KMS-11 (cell line): ENCODE data around the gene ARID4B.

Source experiments
- H2AFZ ChIP-seq: fragments of 200-600 bp; sonication (generic); 2 replicates; pipeline ENCODE4 v1.6.1; 2016; ENCODE audit warnings: antibody characterized with exemption, mixed run types, low read depth
- H3K27ac ChIP-seq: fragments of 200-600 bp; sonication (generic); 2 replicates; pipeline ENCODE4 v1.6.1; 2016; ENCODE audit warnings: mild to moderate bottlenecking, mixed run types
- H3K27me3 ChIP-seq: fragments of 200-600 bp; sonication (generic); 2 replicates; pipeline ENCODE4 v1.6.1; 2017; ENCODE audit warnings: mild to moderate bottlenecking, low read depth, mixed run types, moderate library complexity; ENCODE audit not compliant: insufficient read depth
- H3K36me3 ChIP-seq: fragments of 200-600 bp; sonication (generic); 2 replicates; pipeline ENCODE4 v1.6.1; 2017; ENCODE audit warnings: mild to moderate bottlenecking, mixed run types; ENCODE audit not compliant: insufficient read depth
- H3K4me1 ChIP-seq: fragments of 200-600 bp; sonication (generic); 2 replicates; pipeline ENCODE4 v1.6.1; 2016; ENCODE audit warnings: mild to moderate bottlenecking, low read depth, mixed run types; ENCODE audit not compliant: poor library complexity, severe bottlenecking
- H3K4me2 ChIP-seq: fragments of 200-600 bp; sonication (generic); 2 replicates; pipeline ENCODE4 v1.7.0; 2016; ENCODE audit warnings: mild to moderate bottlenecking, mixed run types
- H3K4me3 ChIP-seq: fragments of 200-600 bp; sonication (generic); IDR thresholded peaks from 2 replicates; pipeline ENCODE4 v1.6.1; 2017; ENCODE audit warnings: low read depth, low read length, mixed read lengths; ENCODE audit not compliant: insufficient read depth
- H3K79me2 ChIP-seq: fragments of 200-600 bp; sonication (generic); 2 replicates; pipeline ENCODE4 v1.6.1; 2016; ENCODE audit warnings: low read depth, mixed run types; ENCODE audit not compliant: insufficient read depth
- H3K9ac ChIP-seq: fragments of 200-600 bp; sonication (generic); 2 replicates; pipeline ENCODE4 v1.6.1; 2016; ENCODE audit warnings: mild to moderate bottlenecking, mixed run types
- H4K20me1 ChIP-seq: fragments of 200-600 bp; sonication (generic); 2 replicates; pipeline ENCODE4 v1.6.1; 2016; ENCODE audit warnings: mild to moderate bottlenecking, mixed run types; ENCODE audit not compliant: insufficient read depth
- TF ChIP-seq, protein P1 (sequence below): fragments of 200-600 bp; sonication (generic); conservative IDR thresholded peaks from 2 replicates; pipeline ENCODE4 v1.6.1; 2017; ENCODE audit warnings: low read depth, mild to moderate bottlenecking, antibody characterized with exemption, low read length, moderate library complexity, mixed read lengths

ARID4B gene

DNA sequence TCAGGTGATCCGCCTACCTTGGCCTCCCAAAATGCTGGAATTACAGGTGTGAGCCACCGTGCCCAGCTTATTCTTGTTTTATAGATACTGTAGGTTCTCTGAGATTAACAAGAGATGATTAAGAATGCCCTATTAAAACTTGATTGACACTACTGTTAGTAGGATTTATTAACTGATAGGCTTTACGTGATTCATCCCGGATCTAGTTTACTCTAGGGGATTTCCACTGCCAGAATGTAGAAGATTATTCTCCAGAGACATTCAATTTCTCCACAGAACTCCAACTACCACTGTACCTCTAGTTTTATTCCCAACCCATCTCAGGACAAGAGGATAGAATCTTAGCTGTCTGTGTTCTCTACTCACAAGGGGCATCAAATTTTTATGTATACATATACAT lies 140.7 kb downstream of the ARID4B start:
- H3K36me3 ChIP-seq, result no peaks in the 10 kb centered on the region
- no peak overlapping the region for H3K27ac ChIP-seq
- no peak overlapping the region for H2AFZ ChIP-seq
- H3K9ac ChIP-seq, result no peak overlapping the region
- H3K4me1 ChIP-seq, result peaks cover 23% of the 10 kb centered on the region
- no peak overlapping the region for H3K4me2 ChIP-seq
- no peaks in the 10 kb centered on the region for H3K27me3 ChIP-seq
- no peaks in the 10 kb centered on the region for H3K79me2 ChIP-seq
- no peak overlapping the region for H3K4me3 ChIP-seq
- H4K20me1 ChIP-seq, result no peaks in the 10 kb centered on the region
- TF ChIP-seq, protein P1, sequence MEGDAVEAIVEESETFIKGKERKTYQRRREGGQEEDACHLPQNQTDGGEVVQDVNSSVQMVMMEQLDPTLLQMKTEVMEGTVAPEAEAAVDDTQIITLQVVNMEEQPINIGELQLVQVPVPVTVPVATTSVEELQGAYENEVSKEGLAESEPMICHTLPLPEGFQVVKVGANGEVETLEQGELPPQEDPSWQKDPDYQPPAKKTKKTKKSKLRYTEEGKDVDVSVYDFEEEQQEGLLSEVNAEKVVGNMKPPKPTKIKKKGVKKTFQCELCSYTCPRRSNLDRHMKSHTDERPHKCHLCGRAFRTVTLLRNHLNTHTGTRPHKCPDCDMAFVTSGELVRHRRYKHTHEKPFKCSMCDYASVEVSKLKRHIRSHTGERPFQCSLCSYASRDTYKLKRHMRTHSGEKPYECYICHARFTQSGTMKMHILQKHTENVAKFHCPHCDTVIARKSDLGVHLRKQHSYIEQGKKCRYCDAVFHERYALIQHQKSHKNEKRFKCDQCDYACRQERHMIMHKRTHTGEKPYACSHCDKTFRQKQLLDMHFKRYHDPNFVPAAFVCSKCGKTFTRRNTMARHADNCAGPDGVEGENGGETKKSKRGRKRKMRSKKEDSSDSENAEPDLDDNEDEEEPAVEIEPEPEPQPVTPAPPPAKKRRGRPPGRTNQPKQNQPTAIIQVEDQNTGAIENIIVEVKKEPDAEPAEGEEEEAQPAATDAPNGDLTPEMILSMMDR, result no peak

DNA sequence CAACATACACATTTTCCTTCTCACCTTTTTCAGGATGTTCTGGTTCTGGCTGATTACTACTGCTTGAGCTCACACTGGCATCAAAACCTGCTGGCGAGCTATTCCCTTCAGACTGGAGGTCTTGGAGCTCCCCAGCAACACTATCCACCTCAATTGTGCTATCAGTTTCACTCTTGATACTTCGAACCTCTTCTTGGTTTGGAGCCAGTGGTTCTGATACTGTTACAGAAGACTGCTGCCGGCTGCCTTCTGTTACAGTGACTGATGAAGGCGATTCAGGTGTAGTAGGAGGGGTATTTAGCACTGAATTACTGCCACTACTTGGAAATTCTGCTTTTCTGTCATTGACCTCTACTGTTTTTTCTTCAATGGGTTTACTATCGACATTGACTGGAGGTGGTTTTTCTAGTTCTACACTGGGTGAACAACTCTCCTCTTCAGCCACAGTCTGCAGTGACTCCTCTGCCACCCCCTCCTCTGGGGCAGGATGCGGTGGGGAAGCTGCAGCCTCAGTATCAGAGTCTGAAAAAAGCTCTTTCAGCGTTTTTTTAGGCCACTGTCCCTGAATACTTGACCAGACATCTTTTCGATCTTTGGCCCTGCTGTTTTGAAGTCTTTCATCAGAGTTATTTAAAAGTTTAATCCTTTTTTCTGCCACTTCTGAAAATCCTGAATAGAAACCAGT lies 146.3 kb downstream of the ARID4B start:
- no peaks in the 10 kb centered on the region for H3K27me3 ChIP-seq
- no peaks in the 10 kb centered on the region for H4K20me1 ChIP-seq
- H3K36me3 ChIP-seq, result no peaks in the 10 kb centered on the region
- no peak overlapping the region for H2AFZ ChIP-seq
- H3K4me3 ChIP-seq, result no peak overlapping the region
- no peaks in the 10 kb centered on the region for H3K79me2 ChIP-seq
- H3K27ac ChIP-seq, result peak overlapping the region; percentile 28; the same call in 1 of the 2 replicates
- no peak overlapping the region for H3K9ac ChIP-seq
- peaks cover 42% of the 10 kb centered on the region for H3K4me1 ChIP-seq
- TF ChIP-seq, protein P1, result no peak
- H3K4me2 ChIP-seq, result peak overlapping the region; percentile 14

DNA sequence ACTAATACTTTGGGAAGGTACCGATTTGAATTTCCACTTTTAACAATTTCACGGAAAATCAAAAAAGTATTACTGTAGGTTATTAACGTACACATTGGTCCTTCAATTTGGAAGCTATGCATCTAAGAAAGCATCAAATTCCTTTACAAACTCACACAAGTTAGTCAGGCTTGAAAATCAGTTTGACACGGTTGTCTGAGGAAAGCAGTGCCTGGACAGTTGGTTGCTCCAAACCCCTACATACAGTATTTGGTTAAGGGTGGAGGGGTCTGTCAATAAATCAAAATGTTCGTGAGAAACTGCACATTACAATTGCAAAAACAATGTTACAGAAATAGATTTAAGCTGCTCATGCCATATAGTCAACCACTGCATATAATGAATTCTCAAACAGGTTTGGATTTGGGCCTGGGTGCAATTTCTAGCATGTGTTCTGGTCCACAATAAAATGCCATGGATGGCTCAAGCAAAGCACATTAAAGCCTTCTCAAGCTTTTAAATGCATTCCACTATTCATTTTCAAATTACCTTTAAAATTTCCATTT lies 147.0 kb downstream of the ARID4B start:
- TF ChIP-seq, protein P1, result no peak
- Histone ChIP-seq H3K4me2 (peak overlapping the region; percentile 14; the same call in 1 of the 2 replicates), H3K36me3 (no peaks in the 10 kb centered on the region), H3K79me2 (no peaks in the 10 kb centered on the region), H4K20me1 (no peaks in the 10 kb centered on the region), H3K27ac (peak overlapping the region; percentile 28; the same call in 1 of the 2 replicates), H3K27me3 (no peaks in the 10 kb centered on the region), H3K4me3 (no peak overlapping the region), H2AFZ (no peak overlapping the region), H3K9ac (no peak overlapping the region), H3K4me1 (peaks cover 42% of the 10 kb centered on the region)

DNA sequence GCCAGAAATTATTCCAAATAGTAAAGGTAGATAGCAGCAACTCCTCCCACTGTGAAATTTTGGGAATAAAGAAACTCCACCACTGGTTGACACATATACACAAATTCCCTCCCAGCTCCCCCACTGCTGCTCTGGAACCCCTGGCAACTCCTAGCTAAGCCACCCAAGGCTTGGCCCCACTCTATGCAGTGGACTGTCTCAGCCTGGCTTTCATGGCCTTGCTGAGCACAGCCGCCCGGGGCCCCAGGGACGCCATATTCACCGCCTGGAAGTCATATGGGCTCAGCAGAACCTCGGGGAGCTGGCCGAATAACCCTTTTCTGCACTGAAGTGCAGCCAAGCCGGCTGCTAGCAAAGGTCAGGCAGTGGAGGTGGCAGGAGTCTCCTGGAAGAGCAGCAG lies 151.5 kb downstream of the ARID4B start:
- peaks cover 14% of the 10 kb centered on the region for H3K4me1 ChIP-seq
- H3K4me3 ChIP-seq, result no peak overlapping the region
- no peak overlapping the region for H3K4me2 ChIP-seq
- H2AFZ ChIP-seq, result no peak overlapping the region
- no peaks in the 10 kb centered on the region for H3K79me2 ChIP-seq
- H4K20me1 ChIP-seq, result no peaks in the 10 kb centered on the region
- no peaks in the 10 kb centered on the region for H3K27me3 ChIP-seq
- H3K9ac ChIP-seq, result no peak overlapping the region
- H3K27ac ChIP-seq, result no peak overlapping the region
- H3K36me3 ChIP-seq, result peaks cover 7% of the 10 kb centered on the region; the same call in 1 of the 2 replicates
- TF ChIP-seq, protein P1, result no peak
